ENCODE measurements around the gene MAPT. TPM values are rescaled to one million over a fixed set of nuclear protein-coding genes. Genes with fewer than 3 reads are reported as not detected.

MAPT gene
- total and polyA plus RNA-seq, 2 of the 13 experiments (the other 11 are each of a cell fraction or from before 2014, with no cell fraction given) = 2.1 to 2.8 TPM

DNA sequence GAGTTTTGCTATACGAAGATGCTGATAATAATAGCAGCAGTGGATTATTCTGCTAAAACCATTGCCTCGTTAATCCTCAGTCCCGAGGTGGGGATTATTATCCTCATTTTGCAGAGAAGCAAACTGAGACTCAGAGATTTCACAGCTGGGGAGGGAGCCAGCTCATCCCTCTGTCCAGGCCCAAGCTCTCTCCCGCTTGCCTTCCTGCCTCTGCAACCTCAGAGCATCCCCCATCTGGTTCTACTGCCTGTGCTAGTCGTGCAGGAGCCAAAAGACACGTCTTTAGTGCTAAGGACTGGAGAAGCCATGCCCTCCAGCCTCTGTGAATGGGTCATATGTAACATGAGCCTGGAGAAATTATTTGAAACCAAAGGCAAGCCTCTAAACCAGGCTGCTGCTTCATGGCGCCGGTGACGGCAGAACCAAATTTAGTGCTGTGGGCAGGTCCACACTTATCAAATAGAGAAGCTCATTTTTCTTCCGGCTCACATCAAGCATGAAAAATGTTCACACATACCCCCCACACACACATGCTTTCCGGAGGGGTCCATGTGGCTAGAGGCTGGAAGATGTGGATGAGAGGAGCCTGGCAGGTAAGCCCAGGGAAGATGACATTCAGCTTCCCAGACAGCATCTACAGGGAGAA lies 13.5 kb downstream of the MAPT start:
- H2AFZ ChIP-seq (ENCODE audit: low read length) = no peak overlapping the region
- ATAC-seq (no peak), FAIRE-seq (no peak), DNase-seq (ENCODE audit: low spot score) (no peak)
- ChIA-PET POLR2A (no interaction called here), CTCF (ENCODE audit: low intra/inter-chr PET ratio, low total read pairs) (no interaction called here)
- no peak overlapping the region for H3K27ac ChIP-seq (ENCODE audit: extremely low read length, insufficient read depth, low read length)
- H3K79me2 ChIP-seq (ENCODE audit: insufficient read depth, low read length) = no peaks in the 10 kb centered on the region
- WGBS (ENCODE audit: low lambda C conversion rate) = 83% methylated on average over 11 of the region's 11 CpGs
- no peak overlapping the region for H3K4me3 ChIP-seq (replicated peaks in 1 of 3; ENCODE audit: insufficient read depth in 1 of 3, low read depth in 2 of 3, low read length in 3 of 3)
- intact Hi-C loops (cut with micrococcal nuclease; ENCODE audit: unreplicated experiment) (no loop called here), in situ Hi-C loops (cut with HindIII; ENCODE audit: extremely low pct_ligation_motif_present, low pct_unique_long_range_greater_than_20kb) (no loop called here)
- no TSS peak for BruUV-seq (replicated peaks)
- no peak overlapping the region for H3K9ac ChIP-seq (ENCODE audit: insufficient read depth, low read depth, low read length)
- H4K20me1 ChIP-seq (ENCODE audit: insufficient read depth, low read length) = no peaks in the 10 kb centered on the region
- no peaks in the 10 kb centered on the region for H3K36me3 ChIP-seq (replicated peaks in 1 of 2; ENCODE audit: control insufficient read depth in 1 of 2, insufficient read depth in 2 of 2, low read length in 2 of 2)
- no peaks in the 10 kb centered on the region for H3K27me3 ChIP-seq (ENCODE audit: control insufficient read depth in 1 of 2, insufficient read depth in 2 of 2, low read length in 2 of 2)
- no peak overlapping the region for H3K4me2 ChIP-seq (ENCODE audit: low read depth, low read length)
- TF ChIP-seq ZNF660 (CRISPR knock-in tag; IDR thresholded peaks at IDR 0.05; ENCODE audit: borderline replicate concordance, low read depth) = no peak
- no peak for TF ChIP-seq SSRP1 (CRISPR knock-in tag; IDR thresholded peaks at IDR 0.05)
- TF ChIP-seq FOSL2 (CRISPR knock-in tag; IDR thresholded peaks at IDR 0.05) = no peak
- TF ChIP-seq SCMH1 (CRISPR knock-in tag; IDR thresholded peaks at IDR 0.05; ENCODE audit: borderline replicate concordance) = no peak
- TF ChIP-seq PPARG (CRISPR knock-in tag; conservative IDR thresholded peaks at IDR 0.05) = no peak
- TF ChIP-seq, protein P1, sequence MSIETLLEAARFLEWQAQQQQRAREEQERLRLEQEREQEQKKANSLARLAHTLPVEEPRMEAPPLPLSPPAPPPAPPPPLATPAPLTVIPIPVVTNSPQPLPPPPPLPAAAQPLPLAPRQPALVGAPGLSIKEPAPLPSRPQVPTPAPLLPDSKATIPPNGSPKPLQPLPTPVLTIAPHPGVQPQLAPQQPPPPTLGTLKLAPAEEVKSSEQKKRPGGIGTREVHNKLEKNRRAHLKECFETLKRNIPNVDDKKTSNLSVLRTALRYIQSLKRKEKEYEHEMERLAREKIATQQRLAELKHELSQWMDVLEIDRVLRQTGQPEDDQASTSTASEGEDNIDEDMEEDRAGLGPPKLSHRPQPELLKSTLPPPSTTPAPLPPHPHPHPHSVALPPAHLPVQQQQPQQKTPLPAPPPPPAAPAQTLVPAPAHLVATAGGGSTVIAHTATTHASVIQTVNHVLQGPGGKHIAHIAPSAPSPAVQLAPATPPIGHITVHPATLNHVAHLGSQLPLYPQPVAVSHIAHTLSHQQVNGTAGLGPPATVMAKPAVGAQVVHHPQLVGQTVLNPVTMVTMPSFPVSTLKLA (IDR thresholded peaks at IDR 0.05) = peak; percentile 85
- H3K9me3 ChIP-seq (ENCODE audit: low read length) = peaks cover 9% of the 10 kb centered on the region
- peaks cover 6% of the 10 kb centered on the region for H3K4me1 ChIP-seq (ENCODE audit: insufficient read depth, low read length)

DNA sequence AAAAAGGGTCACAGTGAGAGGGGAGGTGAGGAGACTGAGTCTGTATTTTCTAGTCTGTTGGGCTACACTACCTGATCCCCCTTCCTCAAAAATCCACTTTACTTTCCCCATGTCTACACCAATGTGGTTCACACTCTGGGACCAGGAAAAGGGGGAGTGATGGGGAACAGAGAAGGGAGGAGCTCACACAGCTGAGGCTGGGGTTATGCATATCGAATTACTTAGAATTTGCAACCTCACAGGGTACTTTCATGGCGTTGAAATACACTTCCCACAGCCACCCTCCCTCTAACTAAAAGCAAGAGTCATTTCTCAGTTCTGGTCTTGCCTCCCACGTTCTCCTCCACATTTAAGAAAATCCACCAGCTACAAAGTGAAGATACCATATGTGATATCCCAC lies 14.1 kb downstream of the MAPT start:
- FAIRE-seq = no peak
- 82% methylated on average over 3 of the region's 3 CpGs for WGBS (ENCODE audit: low lambda C conversion rate)
- no peaks in the 10 kb centered on the region for H3K36me3 ChIP-seq (replicated peaks in 1 of 2; ENCODE audit: control insufficient read depth in 1 of 2, insufficient read depth in 2 of 2, low read length in 2 of 2)
- no peak overlapping the region for H3K9ac ChIP-seq (ENCODE audit: insufficient read depth, low read depth, low read length)
- no peaks in the 10 kb centered on the region for H4K20me1 ChIP-seq (ENCODE audit: insufficient read depth, low read length)
- H2AFZ ChIP-seq (ENCODE audit: low read length) = no peak overlapping the region
- H3K27me3 ChIP-seq (ENCODE audit: control insufficient read depth in 1 of 2, insufficient read depth in 2 of 2, low read length in 2 of 2) = no peaks in the 10 kb centered on the region
- peaks cover 9% of the 10 kb centered on the region for H3K9me3 ChIP-seq (ENCODE audit: low read length)
- in situ Hi-C loops (cut with HindIII; ENCODE audit: extremely low pct_ligation_motif_present, low pct_unique_long_range_greater_than_20kb) (no loop called here), intact Hi-C loops (cut with micrococcal nuclease; ENCODE audit: unreplicated experiment) (no loop called here)
- ChIA-PET CTCF (ENCODE audit: low intra/inter-chr PET ratio, low total read pairs) (no interaction called here), POLR2A (no interaction called here)
- H3K79me2 ChIP-seq (ENCODE audit: insufficient read depth, low read length) = no peaks in the 10 kb centered on the region
- H3K4me1 ChIP-seq (ENCODE audit: insufficient read depth, low read length) = peaks cover under 1% of the 10 kb centered on the region; the same call in 1 of the 2 replicates
- no peak for DNase-seq (ENCODE audit: low spot score)
- no peak for ATAC-seq
- no peak overlapping the region for H3K4me2 ChIP-seq (ENCODE audit: low read depth, low read length)
- no TSS peak for BruUV-seq (replicated peaks)
- no peak overlapping the region for H3K4me3 ChIP-seq (replicated peaks in 1 of 3; ENCODE audit: insufficient read depth in 1 of 3, low read depth in 2 of 3, low read length in 3 of 3)
- TF ChIP-seq CC2D1A (CRISPR knock-in tag; IDR thresholded peaks at IDR 0.05) = no peak
- no peak overlapping the region for H3K27ac ChIP-seq (ENCODE audit: extremely low read length, insufficient read depth, low read length)

Data from HepG2 (cell line).